HCT116 (cell line): ENCODE data around the gene MMS19. TPM values are rescaled to one million over a fixed set of nuclear protein-coding genes. Genes with fewer than 3 reads are reported as not detected.
"Not testable (repeated sequence)": the region's sequence is repeated elsewhere in the genome, so short reads cannot be mapped to it uniquely, and the experiment has no call there.

Source experiments
- ATAC-seq: fragments of 200-7000 bp; cut with Tn5 transposase; 2 replicates; pipeline ENCODE4 v1.9.1; 2020; ENCODE audit warnings: mild to moderate bottlenecking, moderate library complexity
- BruUV-seq: library from RNA; stranded (reverse); fragments of 400-500 nt; replicated peaks from 2 replicates; lab custom pipeline; 2021; lab: Mats Ljungman, UMichigan
- CTCF ChIA-PET: fragments of 300-600 bp; sonication (Branson Sonifier 250); formaldehyde crosslinking; loops from one replicate; lab custom pipeline; 2021; ENCODE audit warnings: antibody characterized with exemption; lab: Charles Lee
- POLR2A ChIA-PET: fragments of 300-600, 350-600 bp; sonication (Branson Sonifier 250); formaldehyde crosslinking; loops from one replicate; lab custom pipeline; 2021; ENCODE audit warnings: antibody characterized with exemption; lab: Charles Lee
- RAD21 ChIA-PET, 2 experiments: fragments of 300-600 bp; sonication (Branson Sonifier 250); formaldehyde crosslinking; loops; one replicate each; lab custom pipeline; 2023; ENCODE audit warnings: low total read pairs in 2 of 2; ENCODE audit not compliant: uncharacterized antibody in 2 of 2, unreplicated experiment in 2 of 2, low non-redundant PET in 1 of 2; lab: Charles Lee
- DNase-seq: peaks from one replicate; pipeline ENCODE4 v3.0.0-alpha.2; 2010; ENCODE audit warnings: low read depth, low spot score
- H2AFZ ChIP-seq: fragments of 200-600 bp; shearing (Covaris generic), sonication (generic); 2 replicates; pipeline ENCODE4 v1.6.1; 2017; ENCODE audit warnings: low read depth, mixed run types, mixed read lengths, antibody characterized with exemption, low read length; ENCODE audit not compliant: poor library complexity, severe bottlenecking
- H3K27ac ChIP-seq: 2 replicates; pipeline ENCODE4 v1.5.1; 2012; ENCODE audit warnings: low read depth, low read length
- H3K27me3 ChIP-seq: fragments of 200-600 bp; sonication (generic); 2 replicates; pipeline ENCODE4 v1.6.1; 2016; ENCODE audit warnings: mixed run types, low read length, mixed read lengths; ENCODE audit not compliant: insufficient read depth
- H3K36me3 ChIP-seq, 2 experiments: fragments of 200-500 bp in 1 of 2; fragments of 200-600 bp in 1 of 2; sonication (Bioruptor generic) in 1 of 2; sonication (generic) in 1 of 2; 2 replicates each; pipeline versions ENCODE4 v1.5.1 to v1.6.1; 2014 to 2016; ENCODE audit warnings: low read length in 2 of 2, inconsistent platforms in 1 of 2, mixed read lengths in 1 of 2, mixed run types in 1 of 2; ENCODE audit not compliant: insufficient read depth in 2 of 2, control insufficient read depth in 1 of 2
- H3K4me1 ChIP-seq, 2 experiments: fragments of 200-600 bp in 1 of 2; sonication (generic) in 1 of 2; 2 replicates each; pipeline versions ENCODE4 v1.5.1 to v1.6.1; 2012 to 2017; ENCODE audit warnings: low read length in 2 of 2, inconsistent platforms in 1 of 2, mild to moderate bottlenecking in 1 of 2, mixed read lengths in 1 of 2, mixed run types in 1 of 2, moderate library complexity in 1 of 2; ENCODE audit not compliant: insufficient read depth in 2 of 2, control insufficient read depth in 1 of 2
- H3K4me2 ChIP-seq: fragments of 200-600 bp; sonication (generic); 2 replicates; pipeline ENCODE4 v1.6.1; 2017; ENCODE audit warnings: mixed run types, low read length, mixed read lengths
- H3K4me3 ChIP-seq, 2 experiments: fragments of 200-600 bp in 1 of 2; sonication (generic) in 1 of 2; replicated peaks in 1 of 2; 2 replicates each; pipeline ENCODE4 v1.5.1; 2011 to 2016; ENCODE audit warnings: low read length in 2 of 2, control low read depth in 1 of 2, low read depth in 1 of 2, mild to moderate bottlenecking in 1 of 2, mixed read lengths in 1 of 2, mixed run types in 1 of 2
- H3K79me2 ChIP-seq: fragments of 200-600 bp; sonication (generic); 2 replicates; pipeline ENCODE4 v1.6.1; 2017; ENCODE audit warnings: mild to moderate bottlenecking, mixed run types, low read length, moderate library complexity, mixed read lengths; ENCODE audit not compliant: insufficient read depth
- H3K9ac ChIP-seq: fragments of 200-600 bp; sonication (generic); 2 replicates; pipeline ENCODE4 v1.6.1; 2016; ENCODE audit warnings: low read length, mixed read lengths
- H3K9me2 ChIP-seq: fragments of 200-600 bp; sonication (generic), shearing (Covaris generic); 2 replicates; pipeline ENCODE4 v1.6.1; 2017; ENCODE audit warnings: mixed run types, mild to moderate bottlenecking, moderate library complexity; ENCODE audit not compliant: insufficient read depth
- H3K9me3 ChIP-seq, 2 experiments: fragments of 200-500 bp in 1 of 2; fragments of 200-600 bp in 1 of 2; sonication (Bioruptor generic) in 1 of 2; sonication (generic) in 1 of 2; 2 replicates each; pipeline ENCODE4 v1.6.1; 2014 to 2017; ENCODE audit warnings: low read length in 2 of 2, mixed read lengths in 2 of 2, inconsistent platforms in 1 of 2, low read depth in 1 of 2, mild to moderate bottlenecking in 1 of 2, mixed run types in 1 of 2, moderate library complexity in 1 of 2; ENCODE audit not compliant: control insufficient read depth in 1 of 2, insufficient read depth in 1 of 2
- H4K20me1 ChIP-seq: fragments of 200-600 bp; sonication (generic), shearing (Covaris generic); 2 replicates; pipeline ENCODE4 v1.6.1; 2017; ENCODE audit warnings: mixed run types, mild to moderate bottlenecking, moderate library complexity; ENCODE audit not compliant: insufficient read depth
- CBX3 ChIP-seq: IDR thresholded peaks from 2 replicates; pipeline ENCODE4 v1.6.1; 2012; ENCODE audit warnings: low read depth
- CEBPB ChIP-seq: IDR thresholded peaks from 2 replicates; pipeline ENCODE4 v1.6.1; 2012; ENCODE audit warnings: low read depth
- ELF1 ChIP-seq: IDR thresholded peaks from 2 replicates; pipeline ENCODE4 v1.6.1; 2012; ENCODE audit warnings: low read depth, borderline replicate concordance
- EZH2 ChIP-seq: fragments of 200-600 bp; sonication (generic); IDR thresholded peaks from 2 replicates; pipeline ENCODE4 v1.6.1; 2017; ENCODE audit warnings: antibody characterized with exemption, mixed run types
- EZH2phosphoT487 ChIP-seq: fragments of 200-600 bp; IDR thresholded peaks from 2 replicates; pipeline ENCODE4 v1.6.1; 2018; ENCODE audit warnings: antibody characterized with exemption, borderline replicate concordance
- FOSL1 ChIP-seq: IDR thresholded peaks from 2 replicates; pipeline ENCODE4 v1.6.1; 2012; ENCODE audit warnings: low read depth
- JUND ChIP-seq: IDR thresholded peaks from 2 replicates; pipeline ENCODE4 v1.6.1; 2012
- RAD21 ChIP-seq: IDR thresholded peaks from 2 replicates; pipeline ENCODE4 v1.6.1; 2012; ENCODE audit warnings: low read depth, mild to moderate bottlenecking
- SP1 ChIP-seq: IDR thresholded peaks from 2 replicates; pipeline ENCODE4 v1.6.1; 2012; ENCODE audit warnings: low read depth
- SRF ChIP-seq: IDR thresholded peaks from 2 replicates; pipeline ENCODE4 v1.6.1; 2012; ENCODE audit warnings: low read depth
- TCF7L2 ChIP-seq: IDR thresholded peaks from 2 replicates; pipeline ENCODE4 v1.7.0; 2011; ENCODE audit warnings: borderline replicate concordance, inconsistent platforms; ENCODE audit not compliant: insufficient read depth, insufficient read length; ENCODE audit errors: extremely low read depth
- YY1 ChIP-seq: IDR thresholded peaks from 2 replicates; pipeline ENCODE4 v1.6.1; 2011; ENCODE audit warnings: low read length, low read depth, moderate library complexity, mild to moderate bottlenecking; ENCODE audit not compliant: insufficient replicate concordance; ENCODE audit errors: extremely low read depth
- ZFX ChIP-seq: fragments of 450-650 bp; IDR thresholded peaks from 2 replicates; pipeline ENCODE4 v1.6.1; 2017
- intact Hi-C: fragments of 100-400 bp; cut with micrococcal nuclease; formaldehyde crosslinking; loops from 2 replicates; pipeline ENCODE4 v1.10.0; 2022
- total RNA-seq: library from RNA; stranded (reverse); gene quantifications from one replicate; pipeline ENCODE4 v1.2.1, GENCODE V29; 2021; ENCODE audit not compliant: unreplicated experiment
- TF ChIP-seq, protein P1 (sequence below): IDR thresholded peaks from 2 replicates; pipeline ENCODE4 v1.6.1; 2012
- TF ChIP-seq, protein P2 (sequence below), 3 experiments: fragments of 200-600 bp in 1 of 3; sonication (generic) in 1 of 3; IDR thresholded peaks in 2 of 3; conservative IDR thresholded peaks in 1 of 3; 2 replicates each; pipeline ENCODE4 v1.5.1; 2012 to 2017; ENCODE audit warnings: low read depth in 2 of 3, low read length in 2 of 3, antibody characterized with exemption in 1 of 3, borderline replicate concordance in 1 of 3, control low read depth in 1 of 3, mild to moderate bottlenecking in 1 of 3, mixed read lengths in 1 of 3, mixed run types in 1 of 3, moderate library complexity in 1 of 3; ENCODE audit not compliant: insufficient read depth in 1 of 3

MMS19 gene
- total RNA-seq, 1 experiment from 2014 or later = 101 TPM

DNA sequence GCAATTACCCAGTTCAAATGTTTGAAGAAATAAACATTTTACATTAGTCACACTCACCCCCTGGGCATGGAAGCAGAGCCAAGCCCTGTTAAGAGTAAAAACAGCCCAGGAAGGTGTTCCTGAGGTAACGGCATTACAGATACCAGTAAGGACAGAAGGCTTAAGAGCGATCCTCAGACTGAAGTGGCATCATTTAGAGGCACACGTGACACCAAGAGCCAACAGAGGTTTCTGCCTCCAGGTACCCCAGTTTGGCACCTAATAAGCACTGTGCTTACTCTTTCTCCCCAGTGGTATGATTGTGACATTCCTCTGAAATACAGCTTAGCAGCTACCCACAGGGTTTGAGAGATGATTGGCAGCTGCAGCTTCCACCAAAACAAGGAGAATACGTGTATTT lies 17.2 kb downstream of the MMS19 start:
- DNase-seq (no peak), ATAC-seq (no peak)
- BruUV-seq = no TSS peak

DNA sequence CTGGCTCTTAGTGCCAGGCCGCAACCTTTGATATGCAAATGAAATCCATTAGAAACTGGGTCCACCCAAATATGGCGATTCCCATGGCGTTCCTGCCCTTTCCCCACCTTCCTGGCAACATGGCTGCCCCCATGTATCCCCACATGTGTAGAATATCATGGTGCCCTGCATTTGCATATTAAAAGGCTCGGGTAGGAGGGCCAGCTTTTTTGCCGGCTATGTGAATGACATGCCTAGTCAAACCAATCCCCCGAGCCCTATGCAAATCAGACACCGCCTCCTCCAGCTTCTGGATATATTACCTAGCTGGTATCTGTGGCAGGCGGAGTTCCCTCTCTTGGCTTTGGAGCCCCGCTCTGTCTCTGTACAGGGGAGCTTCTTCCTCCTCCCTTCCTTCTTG lies 18.3 kb downstream of the MMS19 start:
- no peaks in the 10 kb centered on the region for H3K27me3 ChIP-seq
- no peaks in the 10 kb centered on the region; a peak in 1 of 4 replicates for H3K4me1 ChIP-seq
- H2AFZ ChIP-seq = no peak overlapping the region
- no peak overlapping the region for H3K27ac ChIP-seq
- H3K79me2 ChIP-seq = peaks cover 37% of the 10 kb centered on the region
- no peaks in the 10 kb centered on the region for H3K9me2 ChIP-seq
- no peak overlapping the region for H3K4me2 ChIP-seq
- no peak for DNase-seq
- BruUV-seq = no TSS peak
- no peak overlapping the region for H3K9ac ChIP-seq
- H3K4me3 ChIP-seq = no peak overlapping the region
- peaks cover 2% of the 10 kb centered on the region; the same call in 1 of the 2 replicates for H4K20me1 ChIP-seq
- H3K36me3 ChIP-seq = peaks cover 46 to 48% of the 10 kb centered on the region in 2 experiments
- no peaks in the 10 kb centered on the region for H3K9me3 ChIP-seq
- intact Hi-C loops = no loop called here
- peak; percentile 49; the same call in 1 of the 2 replicates for ATAC-seq
- no peak for TF ChIP-seq JUND
- TF ChIP-seq ZFX = no peak
- TF ChIP-seq, protein P1, sequence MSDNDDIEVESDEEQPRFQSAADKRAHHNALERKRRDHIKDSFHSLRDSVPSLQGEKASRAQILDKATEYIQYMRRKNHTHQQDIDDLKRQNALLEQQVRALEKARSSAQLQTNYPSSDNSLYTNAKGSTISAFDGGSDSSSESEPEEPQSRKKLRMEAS = no peak
- no peak for TF ChIP-seq SP1
- TF ChIP-seq EZH2 = no peak
- TF ChIP-seq YY1 = no peak
- no peak for TF ChIP-seq EZH2phosphoT487
- no peak for TF ChIP-seq ELF1
- no peak for TF ChIP-seq RAD21
- TF ChIP-seq, protein P2, sequence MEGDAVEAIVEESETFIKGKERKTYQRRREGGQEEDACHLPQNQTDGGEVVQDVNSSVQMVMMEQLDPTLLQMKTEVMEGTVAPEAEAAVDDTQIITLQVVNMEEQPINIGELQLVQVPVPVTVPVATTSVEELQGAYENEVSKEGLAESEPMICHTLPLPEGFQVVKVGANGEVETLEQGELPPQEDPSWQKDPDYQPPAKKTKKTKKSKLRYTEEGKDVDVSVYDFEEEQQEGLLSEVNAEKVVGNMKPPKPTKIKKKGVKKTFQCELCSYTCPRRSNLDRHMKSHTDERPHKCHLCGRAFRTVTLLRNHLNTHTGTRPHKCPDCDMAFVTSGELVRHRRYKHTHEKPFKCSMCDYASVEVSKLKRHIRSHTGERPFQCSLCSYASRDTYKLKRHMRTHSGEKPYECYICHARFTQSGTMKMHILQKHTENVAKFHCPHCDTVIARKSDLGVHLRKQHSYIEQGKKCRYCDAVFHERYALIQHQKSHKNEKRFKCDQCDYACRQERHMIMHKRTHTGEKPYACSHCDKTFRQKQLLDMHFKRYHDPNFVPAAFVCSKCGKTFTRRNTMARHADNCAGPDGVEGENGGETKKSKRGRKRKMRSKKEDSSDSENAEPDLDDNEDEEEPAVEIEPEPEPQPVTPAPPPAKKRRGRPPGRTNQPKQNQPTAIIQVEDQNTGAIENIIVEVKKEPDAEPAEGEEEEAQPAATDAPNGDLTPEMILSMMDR (IDR thresholded peaks at IDR 0.05 in 2 of 3, conservative IDR thresholded peaks at IDR 0.05 in 1 of 3; ENCODE audit: borderline replicate concordance in 1 of 3, insufficient read depth in 1 of 3, low read depth in 2 of 3, low read length in 2 of 3) = no peak
- no peak for TF ChIP-seq FOSL1
- no peak for TF ChIP-seq SRF
- TF ChIP-seq CBX3 = no peak
- TF ChIP-seq TCF7L2 = no peak
- CTCF ChIA-PET = no interaction called here
- POLR2A ChIA-PET = no interaction called here
- RAD21 ChIA-PET = no interaction called here

More for the DNA sequence above, 17.2 kb downstream of the MMS19 start:
- Histone ChIP-seq H3K27me3 (no peaks in the 10 kb centered on the region), H3K4me3 (no peak overlapping the region), H3K9ac (no peak overlapping the region), H3K27ac (no peak overlapping the region), H3K9me2 (no peaks in the 10 kb centered on the region), H3K9me3 (no peaks in the 10 kb centered on the region), H3K4me1 (no peaks in the 10 kb centered on the region; a peak in 1 of 4 replicates), H4K20me1 (no peaks in the 10 kb centered on the region; the same call in 1 of the 2 replicates), H3K79me2 (peaks cover 47% of the 10 kb centered on the region), H2AFZ (no peak overlapping the region), H3K36me3 (peaks cover 40 to 41% of the 10 kb centered on the region in 2 experiments), H3K4me2 (no peak overlapping the region)
- RAD21 ChIA-PET = no interaction called here
- CTCF ChIA-PET = no interaction called here
- POLR2A ChIA-PET = no interaction called here
- no peak for TF ChIP-seq CEBPB
- no peak for TF ChIP-seq TCF7L2
- intact Hi-C loops = no loop called here

DNA sequence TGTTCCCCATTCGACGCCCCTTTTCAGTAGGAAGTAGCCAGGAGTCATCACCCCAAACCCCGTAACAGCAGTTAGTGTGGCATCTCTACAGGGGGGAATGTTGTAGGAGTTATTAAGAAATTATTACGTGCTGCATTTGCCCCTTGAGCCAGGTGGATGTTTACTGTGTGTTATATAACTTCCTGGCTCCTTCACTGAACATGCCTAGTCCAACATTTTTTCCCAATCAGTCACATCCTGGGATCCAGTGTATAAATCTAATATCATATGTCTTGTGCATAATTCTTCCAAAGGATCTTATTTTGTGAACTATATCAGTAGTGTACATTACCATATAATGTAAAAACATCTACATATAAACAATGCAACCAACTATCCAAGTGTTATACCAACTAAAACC lies 18.8 kb downstream of the MMS19 start:
- RAD21 ChIA-PET, H3K27me3 ChIP-seq, H4K20me1 ChIP-seq, H3K9ac ChIP-seq, H3K9me2 ChIP-seq, H3K4me3 ChIP-seq, H3K27ac ChIP-seq, intact Hi-C loops, DNase-seq, H3K4me2 ChIP-seq, ATAC-seq, H2AFZ ChIP-seq, POLR2A ChIA-PET, CTCF ChIA-PET, BruUV-seq, H3K9me3 ChIP-seq, H3K4me1 ChIP-seq: not testable (repeated sequence)
- peaks cover 32% of the 10 kb centered on the region for H3K79me2 ChIP-seq
- peaks cover 51 to 52% of the 10 kb centered on the region in 2 experiments for H3K36me3 ChIP-seq
